Putamen (tissue), 1 donor: ENCODE measurements around the gene KIRREL3.

Experiments used
- DNase-seq: peaks from one replicate; pipeline ENCODE4 v3.0.0-alpha.2; 2016; ENCODE audit warnings: low spot score

KIRREL3 gene

GRCh38 chr11:126997196-126997595, 3.4 kb downstream of the KIRREL3 start:
- DNase-seq, result no peak

- no peak for DNase-seq
Measured at GRCh38 chr11:126996036-126996804, 4.3 kb downstream of the KIRREL3 start.

GRCh38 chr11:126993599-126993998, 7.0 kb downstream of the KIRREL3 start:
- DNase-seq, result no peak

- DNase-seq, result no peak
Measured at GRCh38 chr11:126992804-126993111, 7.8 kb downstream of the KIRREL3 start.

GRCh38 chr11:126992065-126992803, 8.3 kb downstream of the KIRREL3 start:
- no peak for DNase-seq

- no peak for DNase-seq
Measured at GRCh38 chr11:126991596-126991995, 9.0 kb downstream of the KIRREL3 start.

- DNase-seq, result no peak
Measured at GRCh38 chr11:126990716-126991480, 9.7 kb downstream of the KIRREL3 start.

- peak; percentile 78 for DNase-seq
Measured at GRCh38 chr11:126989942-126990715, 10.4 kb downstream of the KIRREL3 start.

- DNase-seq, result no peak
Measured at GRCh38 chr11:126988655-126989054, 11.9 kb downstream of the KIRREL3 start.

GRCh38 chr11:126981635-126982034, 18.9 kb downstream of the KIRREL3 start:
- no peak for DNase-seq

- DNase-seq, result peak; percentile 90
Measured at GRCh38 chr11:126978911-126979310, 21.7 kb downstream of the KIRREL3 start.

GRCh38 chr11:126978165-126978564, 22.4 kb downstream of the KIRREL3 start:
- DNase-seq, result no peak

- DNase-seq, result no peak
Measured at GRCh38 chr11:126973051-126973450, 27.5 kb downstream of the KIRREL3 start.

GRCh38 chr11:126971305-126971704, 29.3 kb downstream of the KIRREL3 start:
- no peak for DNase-seq

- peak; percentile 47 for DNase-seq
Measured at GRCh38 chr11:126969865-126970479, 30.6 kb downstream of the KIRREL3 start.

- peak; percentile 65 for DNase-seq
Measured at GRCh38 chr11:126968915-126969314, 31.7 kb downstream of the KIRREL3 start.

- no peak for DNase-seq
Measured at GRCh38 chr11:126965331-126965730, 35.2 kb downstream of the KIRREL3 start.

- DNase-seq, result no peak
Measured at GRCh38 chr11:126963603-126964363, 36.8 kb downstream of the KIRREL3 start.

- no peak for DNase-seq
Measured at GRCh38 chr11:126963115-126963514, 37.5 kb downstream of the KIRREL3 start.

GRCh38 chr11:126959700-126960099, 40.9 kb downstream of the KIRREL3 start:
- no peak for DNase-seq

- DNase-seq, result no peak
Measured at GRCh38 chr11:126956635-126957034, 43.9 kb downstream of the KIRREL3 start.
